Measurements from ENCODE around the gene ARFGAP3.

DNA sequence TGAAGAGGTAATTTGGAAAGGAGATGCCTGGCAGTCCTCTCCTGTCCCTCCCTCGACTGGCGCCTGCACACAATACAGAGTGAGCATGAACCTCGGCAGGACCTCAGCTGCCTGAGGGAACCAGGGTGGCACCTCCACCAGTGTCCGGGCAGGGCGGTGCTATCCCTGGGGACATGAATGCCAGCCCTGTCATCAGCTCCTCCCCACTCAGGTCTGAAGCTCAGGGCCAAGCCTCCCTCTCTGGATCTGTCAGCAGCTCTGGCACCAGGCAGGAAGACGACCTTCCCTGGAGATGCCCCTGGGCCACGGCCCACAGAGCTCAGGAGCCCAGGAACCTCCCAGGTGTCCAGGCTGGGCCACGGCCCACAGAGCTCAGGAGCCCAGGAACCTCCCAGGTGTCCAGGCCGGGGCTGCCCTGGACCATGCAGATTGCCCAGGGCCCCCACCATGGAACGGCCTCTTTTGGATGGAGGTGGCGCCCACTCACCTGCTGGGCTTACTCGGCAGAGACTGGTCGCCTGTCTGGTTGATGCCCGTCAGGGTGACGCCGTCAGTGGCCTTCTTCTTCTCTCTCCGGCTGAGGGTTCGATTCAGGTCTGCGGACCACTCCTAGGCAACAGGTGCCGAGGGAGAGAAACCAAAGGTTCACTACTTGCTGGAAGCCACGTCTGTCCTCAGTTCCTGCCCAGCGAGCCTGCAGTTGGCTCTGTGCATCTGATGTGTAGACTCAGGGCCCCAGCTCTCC, 21.7 kb upstream of the ARFGAP3 start:
- TF ChIP-seq POLR2AphosphoS5 (IDR thresholded peaks at IDR 0.05), result no peak
- TF ChIP-seq CTCF (IDR thresholded peaks at IDR 0.05), result no peak
- no peak for TF ChIP-seq POLR2A (IDR thresholded peaks at IDR 0.05)
- no peak for TF ChIP-seq EP300 (IDR thresholded peaks at IDR 0.05)

Data from upper lobe of left lung (tissue), 4 donors.